Panc1 (cell line): ENCODE results near the gene CA9. TPM values are rescaled to one million over a fixed set of nuclear protein-coding genes. Genes with fewer than 3 reads are reported as not detected.

Experiments used
- ATAC-seq: fragments of 200-7000 bp; cut with Tn5 transposase; 2 replicates; pipeline ENCODE4 v1.9.1; 2020; ENCODE audit warnings: mild to moderate bottlenecking, moderate library complexity
- BruUV-seq: library from RNA; stranded (reverse); fragments of 400-500 nt; replicated peaks from 2 replicates; lab custom pipeline; 2021; lab: Mats Ljungman, UMichigan
- CTCF ChIA-PET: fragments of 300-600 bp; sonication (Branson Sonifier 250); formaldehyde crosslinking; loops from one replicate; lab custom pipeline; 2022; ENCODE audit warnings: antibody characterized with exemption; lab: Charles Lee
- POLR2A ChIA-PET: fragments of 300-600 bp; sonication (Branson Sonifier 250); formaldehyde crosslinking; loops from one replicate; lab custom pipeline; 2022; ENCODE audit warnings: antibody characterized with exemption; lab: Charles Lee
- DNase-seq: peaks from one replicate; pipeline ENCODE4 v3.0.0-alpha.2; 2010; ENCODE audit warnings: low read depth, low spot score
- H3K27ac ChIP-seq: 2 replicates; pipeline ENCODE4 v1.5.1; 2011; ENCODE audit warnings: mild to moderate bottlenecking, low read length, inconsistent platforms
- H3K27me3 ChIP-seq: fragments of 200-500 bp; sonication (Bioruptor generic); 2 replicates; pipeline ENCODE4 v1.6.0; 2014; ENCODE audit warnings: low read length, inconsistent platforms; ENCODE audit not compliant: control insufficient read depth, insufficient read depth
- H3K36me3 ChIP-seq: fragments of 200-500 bp; sonication (Bioruptor generic); 2 replicates; pipeline ENCODE4 v1.5.1; 2014; ENCODE audit warnings: inconsistent platforms, mild to moderate bottlenecking, low read length, moderate library complexity; ENCODE audit not compliant: control insufficient read depth, insufficient read depth
- H3K4me1 ChIP-seq: 2 replicates; pipeline ENCODE4 v1.5.1; 2011; ENCODE audit warnings: inconsistent platforms, mild to moderate bottlenecking, low read length, moderate library complexity; ENCODE audit not compliant: control insufficient read depth, insufficient read depth
- H3K4me3 ChIP-seq, 2 experiments: 2 replicates each; pipeline ENCODE4 v1.5.1; 2011 to 2012; ENCODE audit warnings: low read depth in 2 of 2, low read length in 2 of 2, mild to moderate bottlenecking in 2 of 2, inconsistent platforms in 1 of 2, moderate library complexity in 1 of 2
- H3K9me3 ChIP-seq: fragments of 200-500 bp; sonication (Bioruptor generic); 2 replicates; pipeline ENCODE4 v1.5.1; 2014; ENCODE audit warnings: low read depth, mild to moderate bottlenecking, inconsistent platforms, low read length, moderate library complexity; ENCODE audit not compliant: control insufficient read depth, insufficient read depth
- CTCF ChIP-seq: fragments of 450-650 bp; IDR thresholded peaks from 2 replicates; pipeline ENCODE4 v1.5.1; 2017; ENCODE audit warnings: mild to moderate bottlenecking
- POLR2AphosphoS5 ChIP-seq: IDR thresholded peaks from 2 replicates; pipeline ENCODE4 v1.6.1; 2012; ENCODE audit warnings: mild to moderate bottlenecking, low read depth, low read length, moderate library complexity
- REST ChIP-seq, 2 experiments: IDR thresholded peaks; 2 replicates each; pipeline ENCODE4 v1.6.1; 2011 to 2012; ENCODE audit warnings: low read depth in 2 of 2, control low read depth in 1 of 2, low read length in 1 of 2, mild to moderate bottlenecking in 1 of 2, moderate library complexity in 1 of 2; ENCODE audit not compliant: insufficient read depth in 1 of 2
- SIN3A ChIP-seq: IDR thresholded peaks from 2 replicates; pipeline ENCODE4 v1.6.1; 2012; ENCODE audit warnings: low read depth, mild to moderate bottlenecking, low read length, moderate library complexity, borderline replicate concordance; ENCODE audit not compliant: insufficient read depth
- TCF7L2 ChIP-seq: IDR thresholded peaks from 2 replicates; pipeline ENCODE4 v1.6.1; 2011; ENCODE audit warnings: mild to moderate bottlenecking, low read depth, low read length, inconsistent platforms
- in situ Hi-C: cut with HindIII; loops from 2 replicates; pipeline ENCODE4 v1.10.0; 2016; ENCODE audit warnings: low sequenced_read_pairs, low pct_unique_long_range_greater_than_20kb
- intact Hi-C: fragments of 100-400 bp; cut with micrococcal nuclease; formaldehyde crosslinking; loops from one replicate; pipeline ENCODE4 v1.10.0; 2022; ENCODE audit not compliant: unreplicated experiment
- total RNA-seq: library from RNA; stranded (reverse); gene quantifications from one replicate; pipeline ENCODE4 v1.2.1, GENCODE V29; 2021; ENCODE audit not compliant: unreplicated experiment

CA9 gene
- total RNA-seq, 1 experiment from 2014 or later, result 0.31 TPM

DNA sequence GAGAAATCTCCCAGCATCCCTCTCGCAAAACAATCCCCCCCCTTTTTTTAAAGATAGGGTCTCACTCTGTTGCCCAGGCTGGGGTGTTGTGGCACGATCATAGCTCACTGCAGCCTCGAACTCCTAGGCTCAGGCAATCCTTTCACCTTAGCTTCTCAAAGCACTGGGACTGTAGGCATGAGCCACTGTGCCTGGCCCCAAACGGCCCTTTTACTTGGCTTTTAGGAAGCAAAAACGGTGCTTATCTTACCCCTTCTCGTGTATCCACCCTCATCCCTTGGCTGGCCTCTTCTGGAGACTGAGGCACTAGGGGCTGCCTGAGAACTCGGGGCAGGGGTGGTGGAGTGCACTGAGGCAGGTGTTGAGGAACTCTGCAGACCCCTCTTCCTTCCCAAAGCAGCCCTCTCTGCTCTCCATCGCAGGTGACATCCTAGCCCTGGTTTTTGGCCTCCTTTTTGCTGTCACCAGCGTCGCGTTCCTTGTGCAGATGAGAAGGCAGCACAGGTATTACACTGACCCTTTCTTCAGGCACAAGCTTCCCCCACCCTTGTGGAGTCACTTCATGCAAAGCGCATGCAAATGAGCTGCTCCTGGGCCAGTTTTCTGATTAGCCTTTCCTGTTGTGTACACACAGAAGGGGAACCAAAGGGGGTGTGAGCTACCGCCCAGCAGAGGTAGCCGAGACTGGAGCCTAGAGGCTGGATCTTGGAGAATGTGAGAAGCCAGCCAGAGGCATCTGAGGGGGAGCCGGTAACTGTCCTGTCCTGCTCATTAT lies 6.8 kb downstream of the CA9 start:
- intact Hi-C loops (no loop called here), in situ Hi-C loops (no loop called here)
- Histone ChIP-seq H3K4me1 (peaks cover 12% of the 10 kb centered on the region; the same call in 1 of the 2 replicates), H3K4me3 (no peak overlapping the region), H3K9me3 (no peaks in the 10 kb centered on the region), H3K27me3 (no peaks in the 10 kb centered on the region), H3K27ac (no peak overlapping the region; the same call in 1 of the 2 replicates), H3K36me3 (no peaks in the 10 kb centered on the region)
- ChIA-PET POLR2A (interaction anchor here (0.6 kb wide), 1 partner anchor 367 kb away, joined by 3 read pairs; no protein-coding TSS in a partner anchor), CTCF (interaction anchor here (0.5 to 1.6 kb wide), 2 partner anchors 13 to 19 kb away, joined by 4 to 7 read pairs; no protein-coding TSS in a partner anchor)
- ATAC-seq (peak; percentile 54), DNase-seq (no peak)
- BruUV-seq, result no TSS peak
- TF ChIP-seq POLR2AphosphoS5, result peak; percentile 6; the same call in 1 of the 2 replicates
- TF ChIP-seq SIN3A, result no peak

GRCh38 chr9:35681341-35682002 lies 7.7 kb downstream of the CA9 start:
- in situ Hi-C loops, result no loop called here
- CTCF ChIA-PET, result no interaction called here
- Histone ChIP-seq H3K27me3 (no peaks in the 10 kb centered on the region), H3K4me3 (no peak overlapping the region), H3K9me3 (no peaks in the 10 kb centered on the region), H3K36me3 (no peaks in the 10 kb centered on the region), H3K27ac (peak overlapping the region; percentile 36; the same call in 1 of the 2 replicates), H3K4me1 (peaks cover 12% of the 10 kb centered on the region; the same call in 1 of the 2 replicates)
- ATAC-seq, result peak; percentile 37
- no peak for DNase-seq
- no peak for TF ChIP-seq TCF7L2
- TF ChIP-seq SIN3A, result no peak
- TF ChIP-seq REST (IDR thresholded peaks at IDR 0.05; ENCODE audit: insufficient read depth in 1 of 2, low read depth in 2 of 2, low read length in 1 of 2), result no peak
- TF ChIP-seq POLR2AphosphoS5, result 0 out of 2 replicates have a peak, but pooled peaks have one; percentile 44
- intact Hi-C loops, result no loop called here
- BruUV-seq, result no TSS peak
- POLR2A ChIA-PET, result no interaction called here

GRCh38 chr9:35682051-35682450 lies 8.3 kb downstream of the CA9 start:
- in situ Hi-C loops (no loop called here), intact Hi-C loops (no loop called here)
- Histone ChIP-seq H3K4me3 (no peak overlapping the region), H3K36me3 (0 out of 2 replicates have a peak, but pooled peaks cover 3% of the 10 kb centered on the region), H3K27ac (no peak overlapping the region), H3K27me3 (no peaks in the 10 kb centered on the region), H3K4me1 (peaks cover 16% of the 10 kb centered on the region), H3K9me3 (no peaks in the 10 kb centered on the region)
- ATAC-seq (peak; percentile 9), DNase-seq (no peak)
- POLR2A ChIA-PET, result no interaction called here
- BruUV-seq, result no TSS peak
- no peak for TF ChIP-seq CTCF
- no peak for TF ChIP-seq REST (IDR thresholded peaks at IDR 0.05; ENCODE audit: insufficient read depth in 1 of 2, low read depth in 2 of 2, low read length in 1 of 2)
- no peak for TF ChIP-seq TCF7L2
- TF ChIP-seq SIN3A, result no peak
- no peak for TF ChIP-seq POLR2AphosphoS5
- CTCF ChIA-PET, result no interaction called here
